Muscle layer of colon (tissue), 2 donors: Measurements from ENCODE around the gene MUC13.
"Not testable (repeated sequence)": the region's sequence is repeated elsewhere in the genome, so short reads cannot be mapped to it uniquely, and the experiment has no call there.

Source experiments
- H3K27ac ChIP-seq: one replicate; pipeline ENCODE4 v1.7.0; 2013; ENCODE audit warnings: low read depth, mild to moderate bottlenecking, low read length, moderate library complexity
- H3K27me3 ChIP-seq, 2 donors: one replicate each; pipeline ENCODE4 v1.7.0; 2013; ENCODE audit warnings: low read length in 2 of 2, mild to moderate bottlenecking in 2 of 2; ENCODE audit not compliant: insufficient read depth in 2 of 2, control insufficient read depth in 1 of 2
- H3K36me3 ChIP-seq: one replicate; pipeline ENCODE4 v1.7.0; 2013; ENCODE audit warnings: mild to moderate bottlenecking, low read length; ENCODE audit not compliant: insufficient read depth
- H3K4me1 ChIP-seq: one replicate; pipeline ENCODE4 v1.7.0; 2013; ENCODE audit warnings: mild to moderate bottlenecking, low read length; ENCODE audit not compliant: insufficient read depth
- H3K4me3 ChIP-seq, 2 donors: one replicate each; pipeline ENCODE4 v1.7.0; 2013; ENCODE audit warnings: low read length in 2 of 2, low read depth in 1 of 2, mild to moderate bottlenecking in 1 of 2, moderate library complexity in 1 of 2
- H3K9ac ChIP-seq: one replicate; pipeline ENCODE4 v1.7.0; 2013; ENCODE audit warnings: low read length
- H3K9me3 ChIP-seq: one replicate; pipeline ENCODE4 v1.7.0; 2013; ENCODE audit warnings: mild to moderate bottlenecking, low read length
- donor health status: abdominal sarcoma.
- donor health status: Adenocarcinoma of cecum.

MUC13 gene

GRCh38 chr3:124966521-124967445, 32.2 kb upstream of the MUC13 start:
- H3K9ac ChIP-seq: no peak overlapping the region
- H3K4me3 ChIP-seq: no peak overlapping the region
- H3K27me3 ChIP-seq: no peaks in the 10 kb centered on the region
- no peaks in the 10 kb centered on the region for H3K9me3 ChIP-seq
- H3K27ac ChIP-seq: no peak overlapping the region
- peaks cover 32% of the 10 kb centered on the region for H3K36me3 ChIP-seq
- no peaks in the 10 kb centered on the region for H3K4me1 ChIP-seq

GRCh38 chr3:124965413-124965812, 30.9 kb upstream of the MUC13 start:
- Histone ChIP-seq H3K9me3 (no peaks in the 10 kb centered on the region), H3K4me1 (no peaks in the 10 kb centered on the region), H3K27ac (no peak overlapping the region), H3K27me3 (no peaks in the 10 kb centered on the region), H3K36me3 (peaks cover 26% of the 10 kb centered on the region), H3K9ac (no peak overlapping the region), H3K4me3 (no peak overlapping the region)

GRCh38 chr3:124964387-124964786, 29.8 kb upstream of the MUC13 start:
- Histone ChIP-seq H3K9ac (no peak overlapping the region), H3K9me3 (no peaks in the 10 kb centered on the region), H3K27me3 (no peaks in the 10 kb centered on the region), H3K27ac (no peak overlapping the region), H3K36me3 (peaks cover 16% of the 10 kb centered on the region), H3K4me1 (no peaks in the 10 kb centered on the region), H3K4me3 (no peak overlapping the region)

GRCh38 chr3:124963755-124964154, 29.2 kb upstream of the MUC13 start:
- Histone ChIP-seq H3K9me3 (no peaks in the 10 kb centered on the region), H3K27ac (no peak overlapping the region), H3K9ac (no peak overlapping the region), H3K27me3 (no peaks in the 10 kb centered on the region), H3K4me3 (no peak overlapping the region), H3K4me1 (no peaks in the 10 kb centered on the region), H3K36me3 (peaks cover 10% of the 10 kb centered on the region)

- Histone ChIP-seq H3K4me3 (no peak overlapping the region), H3K9me3 (no peaks in the 10 kb centered on the region), H3K27ac (no peak overlapping the region), H3K27me3 (no peaks in the 10 kb centered on the region), H3K9ac (no peak overlapping the region), H3K36me3 (no peaks in the 10 kb centered on the region), H3K4me1 (no peaks in the 10 kb centered on the region)
These were observed 27.9 kb upstream of the MUC13 start for GRCh38 chr3:124962403-124962940.

GRCh38 chr3:124960698-124961097, 26.1 kb upstream of the MUC13 start:
- H3K27ac ChIP-seq: no peak overlapping the region
- no peak overlapping the region for H3K9ac ChIP-seq
- H3K4me3 ChIP-seq: no peak overlapping the region
- H3K9me3 ChIP-seq: no peaks in the 10 kb centered on the region
- no peaks in the 10 kb centered on the region for H3K36me3 ChIP-seq
- H3K4me1 ChIP-seq: no peaks in the 10 kb centered on the region
- no peaks in the 10 kb centered on the region for H3K27me3 ChIP-seq

GRCh38 chr3:124960105-124960504, 25.6 kb upstream of the MUC13 start:
- H3K36me3 ChIP-seq: no peaks in the 10 kb centered on the region
- no peak overlapping the region for H3K9ac ChIP-seq
- H3K9me3 ChIP-seq: no peaks in the 10 kb centered on the region
- no peaks in the 10 kb centered on the region for H3K4me1 ChIP-seq
- no peak overlapping the region for H3K27ac ChIP-seq
- no peaks in the 10 kb centered on the region for H3K27me3 ChIP-seq
- no peak overlapping the region for H3K4me3 ChIP-seq

GRCh38 chr3:124957951-124958350, 23.4 kb upstream of the MUC13 start:
- H3K4me3 ChIP-seq, H3K4me1 ChIP-seq, H3K27ac ChIP-seq, H3K9ac ChIP-seq, H3K9me3 ChIP-seq, H3K27me3 ChIP-seq, H3K36me3 ChIP-seq: not testable (repeated sequence)

- H3K4me1 ChIP-seq: no peaks in the 10 kb centered on the region
- H3K9ac ChIP-seq: no peak overlapping the region
- no peak overlapping the region for H3K27ac ChIP-seq
- H3K27me3 ChIP-seq: no peaks in the 10 kb centered on the region
- no peaks in the 10 kb centered on the region for H3K36me3 ChIP-seq
- H3K4me3 ChIP-seq: no peak overlapping the region
- no peaks in the 10 kb centered on the region for H3K9me3 ChIP-seq
These were observed 17.8 kb upstream of the MUC13 start for GRCh38 chr3:124952282-124952855.

GRCh38 chr3:124951511-124952281, 17.1 kb upstream of the MUC13 start:
- Histone ChIP-seq H3K9me3 (no peaks in the 10 kb centered on the region), H3K4me3 (no peak overlapping the region), H3K36me3 (no peaks in the 10 kb centered on the region), H3K9ac (no peak overlapping the region), H3K4me1 (no peaks in the 10 kb centered on the region), H3K27me3 (no peaks in the 10 kb centered on the region), H3K27ac (no peak overlapping the region)

GRCh38 chr3:124950026-124950425, 15.5 kb upstream of the MUC13 start:
- no peaks in the 10 kb centered on the region for H3K36me3 ChIP-seq
- H3K27ac ChIP-seq: no peak overlapping the region
- H3K27me3 ChIP-seq: no peaks in the 10 kb centered on the region
- no peaks in the 10 kb centered on the region for H3K4me1 ChIP-seq
- H3K9me3 ChIP-seq: no peaks in the 10 kb centered on the region
- H3K4me3 ChIP-seq: no peak overlapping the region
- no peak overlapping the region for H3K9ac ChIP-seq
